Measurements from ENCODE around the gene TMCO1. TPM values are rescaled to one million over a fixed set of nuclear protein-coding genes. Genes with fewer than 3 reads are reported as not detected.

Gene TMCO1
- total and polyA plus RNA-seq, 2 of the 13 experiments (the other 11 are each of a cell fraction or from before 2014, with no cell fraction given) = 106 to 119 TPM

DNA sequence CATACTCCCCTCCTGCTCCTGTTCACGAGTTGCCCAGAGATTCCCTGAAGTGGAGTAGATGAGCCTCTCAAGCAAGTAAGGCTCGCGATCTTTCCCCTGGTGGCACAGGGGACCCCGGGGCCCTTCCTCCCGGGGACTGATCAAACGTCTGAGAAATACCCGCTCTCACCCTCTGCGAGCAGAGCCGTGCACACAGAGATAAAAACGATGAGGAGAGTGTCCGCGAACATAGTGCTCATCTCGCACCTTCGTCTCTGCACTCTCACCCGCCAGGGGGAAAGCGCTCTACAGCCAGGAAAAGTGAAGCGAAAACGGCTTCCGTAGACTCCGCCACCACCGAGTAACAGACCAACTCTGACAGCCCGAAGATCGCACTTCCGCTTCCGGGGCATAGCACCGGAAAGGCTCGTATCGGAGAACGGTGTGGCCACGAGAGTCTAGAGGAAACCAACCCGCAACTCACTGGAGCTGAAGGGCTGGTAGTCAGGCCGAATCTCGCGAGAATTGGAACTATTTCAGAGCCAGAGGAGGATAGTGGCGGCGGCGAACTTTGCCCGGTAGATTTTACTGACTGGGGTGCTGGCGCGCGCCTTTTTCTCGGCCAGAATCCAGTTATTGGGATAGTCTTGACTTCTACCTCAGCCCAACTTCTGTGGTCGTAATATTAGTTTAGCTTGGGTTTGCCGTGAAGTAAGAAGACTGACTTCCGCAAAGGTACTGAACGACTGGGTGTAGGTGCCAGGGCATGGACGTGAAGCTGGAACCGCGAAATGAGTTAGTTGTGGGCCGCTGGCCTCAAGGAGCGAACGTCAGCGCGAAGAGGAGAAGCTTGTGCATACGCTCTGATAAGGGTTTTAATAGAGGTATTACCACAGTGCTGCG, at the start of gene TMCO1 (continued):
- TF ChIP-seq, protein P1, sequence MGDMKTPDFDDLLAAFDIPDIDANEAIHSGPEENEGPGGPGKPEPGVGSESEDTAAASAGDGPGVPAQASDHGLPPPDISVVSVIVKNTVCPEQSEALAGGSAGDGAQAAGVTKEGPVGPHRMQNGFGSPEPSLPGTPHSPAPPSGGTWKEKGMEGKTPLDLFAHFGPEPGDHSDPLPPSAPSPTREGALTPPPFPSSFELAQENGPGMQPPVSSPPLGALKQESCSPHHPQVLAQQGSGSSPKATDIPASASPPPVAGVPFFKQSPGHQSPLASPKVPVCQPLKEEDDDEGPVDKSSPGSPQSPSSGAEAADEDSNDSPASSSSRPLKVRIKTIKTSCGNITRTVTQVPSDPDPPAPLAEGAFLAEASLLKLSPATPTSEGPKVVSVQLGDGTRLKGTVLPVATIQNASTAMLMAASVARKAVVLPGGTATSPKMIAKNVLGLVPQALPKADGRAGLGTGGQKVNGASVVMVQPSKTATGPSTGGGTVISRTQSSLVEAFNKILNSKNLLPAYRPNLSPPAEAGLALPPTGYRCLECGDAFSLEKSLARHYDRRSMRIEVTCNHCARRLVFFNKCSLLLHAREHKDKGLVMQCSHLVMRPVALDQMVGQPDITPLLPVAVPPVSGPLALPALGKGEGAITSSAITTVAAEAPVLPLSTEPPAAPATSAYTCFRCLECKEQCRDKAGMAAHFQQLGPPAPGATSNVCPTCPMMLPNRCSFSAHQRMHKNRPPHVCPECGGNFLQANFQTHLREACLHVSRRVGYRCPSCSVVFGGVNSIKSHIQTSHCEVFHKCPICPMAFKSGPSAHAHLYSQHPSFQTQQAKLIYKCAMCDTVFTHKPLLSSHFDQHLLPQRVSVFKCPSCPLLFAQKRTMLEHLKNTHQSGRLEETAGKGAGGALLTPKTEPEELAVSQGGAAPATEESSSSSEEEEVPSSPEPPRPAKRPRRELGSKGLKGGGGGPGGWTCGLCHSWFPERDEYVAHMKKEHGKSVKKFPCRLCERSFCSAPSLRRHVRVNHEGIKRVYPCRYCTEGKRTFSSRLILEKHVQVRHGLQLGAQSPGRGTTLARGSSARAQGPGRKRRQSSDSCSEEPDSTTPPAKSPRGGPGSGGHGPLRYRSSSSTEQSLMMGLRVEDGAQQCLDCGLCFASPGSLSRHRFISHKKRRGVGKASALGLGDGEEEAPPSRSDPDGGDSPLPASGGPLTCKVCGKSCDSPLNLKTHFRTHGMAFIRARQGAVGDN (CRISPR knock-in tag; IDR thresholded peaks at IDR 0.05) = peak; percentile 94
- no peak for TF ChIP-seq ZNF747 (CRISPR knock-in tag; IDR thresholded peaks at IDR 0.05; ENCODE audit: borderline replicate concordance)
- peak; percentile 94; the same call in 1 of the 2 replicates for TF ChIP-seq ZNF792 (CRISPR knock-in tag; IDR thresholded peaks at IDR 0.05)
- 0 out of 2 replicates have a peak, but pooled peaks have one; percentile 52 for TF ChIP-seq NFKBIZ (CRISPR knock-in tag; IDR thresholded peaks at IDR 0.05)
- peak; percentile 80 for TF ChIP-seq SIN3B (IDR thresholded peaks at IDR 0.05; ENCODE audit: low read length)
- TF ChIP-seq ZNF138 (CRISPR knock-in tag; IDR thresholded peaks at IDR 0.05; ENCODE audit: low read depth) = 0 out of 2 replicates have a peak, but pooled peaks have one; percentile 48
- peak; percentile 83; the same call in 1 of the 2 replicates for TF ChIP-seq RFXAP (CRISPR knock-in tag; IDR thresholded peaks at IDR 0.05; ENCODE audit: borderline replicate concordance)
- peak; percentile 51; the same call in 1 of the 2 replicates for TF ChIP-seq NFKB2 (CRISPR knock-in tag; IDR thresholded peaks at IDR 0.05; ENCODE audit: borderline replicate concordance)
- TF ChIP-seq ZZZ3 (CRISPR knock-in tag; IDR thresholded peaks at IDR 0.05; ENCODE audit: borderline replicate concordance) = peak; percentile 75; the same call in 1 of the 2 replicates
- TF ChIP-seq ZNF331 (CRISPR knock-in tag; IDR thresholded peaks at IDR 0.05) = peak; percentile 51; the same call in 1 of the 2 replicates
- no peak for TF ChIP-seq ZFP82 (CRISPR knock-in tag; IDR thresholded peaks at IDR 0.05; ENCODE audit: borderline replicate concordance)
- TF ChIP-seq, protein P2, sequence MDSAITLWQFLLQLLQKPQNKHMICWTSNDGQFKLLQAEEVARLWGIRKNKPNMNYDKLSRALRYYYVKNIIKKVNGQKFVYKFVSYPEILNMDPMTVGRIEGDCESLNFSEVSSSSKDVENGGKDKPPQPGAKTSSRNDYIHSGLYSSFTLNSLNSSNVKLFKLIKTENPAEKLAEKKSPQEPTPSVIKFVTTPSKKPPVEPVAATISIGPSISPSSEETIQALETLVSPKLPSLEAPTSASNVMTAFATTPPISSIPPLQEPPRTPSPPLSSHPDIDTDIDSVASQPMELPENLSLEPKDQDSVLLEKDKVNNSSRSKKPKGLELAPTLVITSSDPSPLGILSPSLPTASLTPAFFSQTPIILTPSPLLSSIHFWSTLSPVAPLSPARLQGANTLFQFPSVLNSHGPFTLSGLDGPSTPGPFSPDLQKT (CRISPR knock-in tag; IDR thresholded peaks at IDR 0.05; ENCODE audit: borderline replicate concordance) = no peak
- TF ChIP-seq, protein P3, sequence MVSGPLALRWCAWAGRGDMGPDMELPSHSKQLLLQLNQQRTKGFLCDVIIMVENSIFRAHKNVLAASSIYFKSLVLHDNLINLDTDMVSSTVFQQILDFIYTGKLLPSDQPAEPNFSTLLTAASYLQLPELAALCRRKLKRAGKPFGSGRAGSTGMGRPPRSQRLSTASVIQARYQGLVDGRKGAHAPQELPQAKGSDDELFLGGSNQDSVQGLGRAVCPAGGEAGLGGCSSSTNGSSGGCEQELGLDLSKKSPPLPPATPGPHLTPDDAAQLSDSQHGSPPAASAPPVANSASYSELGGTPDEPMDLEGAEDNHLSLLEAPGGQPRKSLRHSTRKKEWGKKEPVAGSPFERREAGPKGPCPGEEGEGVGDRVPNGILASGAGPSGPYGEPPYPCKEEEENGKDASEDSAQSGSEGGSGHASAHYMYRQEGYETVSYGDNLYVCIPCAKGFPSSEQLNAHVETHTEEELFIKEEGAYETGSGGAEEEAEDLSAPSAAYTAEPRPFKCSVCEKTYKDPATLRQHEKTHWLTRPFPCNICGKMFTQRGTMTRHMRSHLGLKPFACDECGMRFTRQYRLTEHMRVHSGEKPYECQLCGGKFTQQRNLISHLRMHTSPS (CRISPR knock-in tag; IDR thresholded peaks at IDR 0.05; ENCODE audit: low read depth) = no peak
- peak; percentile 22; the same call in 1 of the 2 replicates for TF ChIP-seq FOSL2 (CRISPR knock-in tag; IDR thresholded peaks at IDR 0.05)
- no peak for TF ChIP-seq NCOA5 (CRISPR knock-in tag; IDR thresholded peaks at IDR 0.05)
- no peak for TF ChIP-seq ZNF446 (CRISPR knock-in tag; IDR thresholded peaks at IDR 0.05)
- TF ChIP-seq, protein P4, sequence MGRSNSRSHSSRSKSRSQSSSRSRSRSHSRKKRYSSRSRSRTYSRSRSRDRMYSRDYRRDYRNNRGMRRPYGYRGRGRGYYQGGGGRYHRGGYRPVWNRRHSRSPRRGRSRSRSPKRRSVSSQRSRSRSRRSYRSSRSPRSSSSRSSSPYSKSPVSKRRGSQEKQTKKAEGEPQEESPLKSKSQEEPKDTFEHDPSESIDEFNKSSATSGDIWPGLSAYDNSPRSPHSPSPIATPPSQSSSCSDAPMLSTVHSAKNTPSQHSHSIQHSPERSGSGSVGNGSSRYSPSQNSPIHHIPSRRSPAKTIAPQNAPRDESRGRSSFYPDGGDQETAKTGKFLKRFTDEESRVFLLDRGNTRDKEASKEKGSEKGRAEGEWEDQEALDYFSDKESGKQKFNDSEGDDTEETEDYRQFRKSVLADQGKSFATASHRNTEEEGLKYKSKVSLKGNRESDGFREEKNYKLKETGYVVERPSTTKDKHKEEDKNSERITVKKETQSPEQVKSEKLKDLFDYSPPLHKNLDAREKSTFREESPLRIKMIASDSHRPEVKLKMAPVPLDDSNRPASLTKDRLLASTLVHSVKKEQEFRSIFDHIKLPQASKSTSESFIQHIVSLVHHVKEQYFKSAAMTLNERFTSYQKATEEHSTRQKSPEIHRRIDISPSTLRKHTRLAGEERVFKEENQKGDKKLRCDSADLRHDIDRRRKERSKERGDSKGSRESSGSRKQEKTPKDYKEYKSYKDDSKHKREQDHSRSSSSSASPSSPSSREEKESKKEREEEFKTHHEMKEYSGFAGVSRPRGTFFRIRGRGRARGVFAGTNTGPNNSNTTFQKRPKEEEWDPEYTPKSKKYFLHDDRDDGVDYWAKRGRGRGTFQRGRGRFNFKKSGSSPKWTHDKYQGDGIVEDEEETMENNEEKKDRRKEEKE (IDR thresholded peaks at IDR 0.05) = no peak

All from HepG2 (cell line).